ENCODE results near the gene DUS3L. TPM values are rescaled to one million over a fixed set of nuclear protein-coding genes. Genes with fewer than 3 reads are reported as not detected.

The DUS3L gene
- total and polyA plus RNA-seq, 2 of the 8 experiments (the other 6 are each of a cell fraction or from before 2014, with no cell fraction given): 37.6 to 39.1 TPM

- no peak for FAIRE-seq
- Histone ChIP-seq H2BK12ac (ENCODE audit: low read depth, low read length) (no peak overlapping the region), H3K4me3 (ENCODE audit: extremely low read depth in 1 of 4, insufficient read depth in 2 of 4, low read depth in 3 of 4, low read length in 4 of 4) (no peak overlapping the region), H3K4me2 (ENCODE audit: insufficient read depth in 1 of 2, low read depth in 2 of 2, low read length in 2 of 2) (no peak overlapping the region), H3K56ac (replicated peaks; ENCODE audit: insufficient read length, low read depth, low read length) (no peak overlapping the region), H4K91ac (replicated peaks; ENCODE audit: insufficient read length, low read length) (no peak overlapping the region), H4K5ac (ENCODE audit: insufficient read length, low read depth, low read length) (no peak overlapping the region), H3K14ac (ENCODE audit: insufficient read length) (no peak overlapping the region), H2BK20ac (ENCODE audit: low read length) (no peak overlapping the region), H3K23ac (ENCODE audit: insufficient read length) (no peak overlapping the region), H2AK5ac (ENCODE audit: low read depth, low read length) (no peak overlapping the region), H3K4ac (replicated peaks; ENCODE audit: insufficient read length, low read depth, low read length) (no peak overlapping the region), H3K27ac (ENCODE audit: low read depth, low read length) (no peak overlapping the region), H3K79me1 (ENCODE audit: low read depth, low read length) (peaks cover 5% of the 10 kb centered on the region; the same call in 1 of the 2 replicates), H2AFZ (ENCODE audit: low read length) (no peak overlapping the region), H2BK15ac (ENCODE audit: low read length) (no peak overlapping the region), H3K36me3 (ENCODE audit: control insufficient read depth in 2 of 4, insufficient read depth in 4 of 4, low read length in 3 of 4) (peaks cover 20 to 42% (median 34%) of the 10 kb centered on the region in 4 experiments), H3K23me2 (ENCODE audit: low read depth, low read length) (peaks cover 3% of the 10 kb centered on the region; the same call in 1 of the 2 replicates), H3K9ac (replicated peaks in 1 of 4; ENCODE audit: extremely low read depth in 1 of 4, low read depth in 3 of 4, low read length in 3 of 4) (no peak overlapping the region), H3K79me2 (ENCODE audit: control insufficient read depth in 1 of 2, insufficient read depth in 2 of 2, low read length in 2 of 2) (no peaks in the 10 kb centered on the region), H3K9me3 (ENCODE audit: insufficient read depth in 2 of 2, low read depth in 1 of 2, low read length in 1 of 2) (no peaks in the 10 kb centered on the region), H3K27me3 (replicated peaks in 1 of 4; ENCODE audit: control insufficient read depth in 3 of 4, extremely low read depth in 1 of 4, insufficient read depth in 3 of 4, low read length in 3 of 4) (no peaks in the 10 kb centered on the region), H3K4me1 (replicated peaks in 1 of 4; ENCODE audit: control insufficient read depth in 3 of 4, insufficient read depth in 4 of 4, low read length in 3 of 4) (no peaks in the 10 kb centered on the region; a peak in 1 of 7 replicates), H4K20me1 (replicated peaks in 1 of 2; ENCODE audit: control insufficient read depth in 1 of 2, insufficient read depth in 2 of 2, low read length in 2 of 2) (peaks cover 0 to 10% of the 10 kb centered on the region in 2 experiments), H2BK5ac (ENCODE audit: low read depth, low read length) (no peak overlapping the region), H4K8ac (ENCODE audit: extremely low read depth, insufficient read depth, low read length) (peak overlapping the region; percentile 46; the same call in 1 of the 2 replicates), H3K18ac (ENCODE audit: extremely low read depth, low read length) (no peak overlapping the region), H2BK120ac (replicated peaks; ENCODE audit: low read depth, low read length) (no peak overlapping the region)
- WGBS, 2 experiments (ENCODE audit: extremely low coverage in 1 of 2, insufficient coverage in 1 of 2, insufficient read length in 1 of 2, insufficient replicate concordance in 2 of 2, low coverage in 1 of 2, low lambda C conversion rate in 2 of 2, missing lambda C conversion rate in 1 of 2): 94% methylated on average over 38 of the region's 39 CpGs; no CpG with 5 or more reads in 1 of the 2 experiments
- ChIA-PET CTCF (ENCODE audit: partially characterized antibody) (interaction anchor here (2.7 kb wide), 1 partner anchor 13 kb away, joined by 9 read pairs; no protein-coding TSS in a partner anchor), POLR2A (ENCODE audit: partially characterized antibody) (interaction anchor here (3.6 to 4.5 kb wide), 3 partner anchors 8 to 96 kb away, joined by 18 to 32 read pairs (median 21); no protein-coding TSS in a partner anchor)
- TF ChIP-seq CHD2 (IDR thresholded peaks at IDR 0.05; ENCODE audit: low read length) (no peak), POLR2A (IDR thresholded peaks at IDR 0.05; ENCODE audit: control extremely low read depth in 1 of 2, low read depth in 2 of 2, low read length in 2 of 2) (peak in 1 of 2 experiments; percentile 33; a peak in 1 of 3 replicates)
- no peak for DNase-seq (ENCODE audit: low read depth in 1 of 2, low spot score in 2 of 2)
These were observed 3.4 kb downstream of the DUS3L start for GRCh38 chr19:5787409-5788182.
